ENCODE results near the gene POLD4. TPM values are rescaled to one million over a fixed set of nuclear protein-coding genes. Genes with fewer than 3 reads are reported as not detected.
A peak's percentile ranks its signal among the peaks of the same experiment; 100 is the strongest.
"Not testable (repeated sequence)": the region's sequence is repeated elsewhere in the genome, so short reads cannot be mapped to it uniquely, and the experiment has no call there.

The POLD4 gene
- total RNA-seq: 32.0 to 37.9 TPM (median 32.2 TPM) in 3 replicates

GRCh38 chr11:67353317-67354074 is at the start of gene POLD4:
Gene POLD4 (minus strand): TSS chr11:67353546. CDS start chr11:67353399, 147 bp downstream.
- Mint-ChIP-seq H3K9me3 (no peaks in the 10 kb centered on the region), H3K4me3 (peak within 1 kb of the TSS; percentile 91), H3K27ac (peak within 1 kb of the TSS; percentile 94), H3K27me3 (ENCODE audit: low read depth) (no peaks in the 10 kb centered on the region), H3K36me3 (no peaks in the 10 kb centered on the region), H3K4me1 (peaks cover 41% of the 10 kb centered on the region)
- no peak for TF ChIP-seq CTCF (IDR thresholded peaks at IDR 0.05; ENCODE audit: unreplicated experiment)
- DNase-seq (ENCODE audit: low spot score in 2 of 2, unreplicated experiment in 2 of 2): peak; percentile 95 to 97

GRCh38 chr11:67403085-67403484 is 49.7 kb upstream of the POLD4 start:
- peaks cover 17% of the 10 kb centered on the region for H3K4me1 Mint-ChIP-seq
- H3K36me3 Mint-ChIP-seq; DNase-seq (ENCODE audit: low spot score in 2 of 2, unreplicated experiment in 2 of 2); H3K4me3 Mint-ChIP-seq; H3K9me3 Mint-ChIP-seq; H3K27me3 Mint-ChIP-seq (ENCODE audit: low read depth); H3K27ac Mint-ChIP-seq: not testable (repeated sequence)

- Mint-ChIP-seq H3K27ac (peak overlapping the region; percentile 81), H3K4me3 (peak overlapping the region; percentile 36), H3K4me1 (peaks cover 17% of the 10 kb centered on the region)
- not testable (repeated sequence) for H3K36me3 Mint-ChIP-seq; H3K27me3 Mint-ChIP-seq (ENCODE audit: low read depth); DNase-seq (ENCODE audit: low spot score in 2 of 2, unreplicated experiment in 2 of 2); H3K9me3 Mint-ChIP-seq
Observed at GRCh38 chr11:67402192-67402839, 49.0 kb upstream of the POLD4 start.

- Mint-ChIP-seq H3K4me1 (peaks cover 18% of the 10 kb centered on the region), H3K9me3 (no peaks in the 10 kb centered on the region), H3K27ac (peak within 1 kb of the TSS; percentile 81), H3K27me3 (ENCODE audit: low read depth) (no peaks in the 10 kb centered on the region), H3K4me3 (peak within 1 kb of the TSS; percentile 72), H3K36me3 (peaks cover 2% of the 10 kb centered on the region)
- DNase-seq (ENCODE audit: low spot score in 2 of 2, unreplicated experiment in 2 of 2): peak; percentile 92 to 93
- TF ChIP-seq CTCF (IDR thresholded peaks at IDR 0.05; ENCODE audit: unreplicated experiment): peak; percentile 57
Observed at GRCh38 chr11:67401495-67402191, 48.3 kb upstream of the POLD4 start, which contains the start of gene PPP1CA. Gene PPP1CA (minus strand): TSS chr11:67401858. CDS start chr11:67401782, 76 bp downstream.

- H3K9me3 Mint-ChIP-seq: no peaks in the 10 kb centered on the region
- no peak for DNase-seq (ENCODE audit: low spot score in 2 of 2, unreplicated experiment in 2 of 2)
- H3K4me1 Mint-ChIP-seq: peaks cover 18% of the 10 kb centered on the region
- peaks cover 2% of the 10 kb centered on the region for H3K36me3 Mint-ChIP-seq
- H3K4me3 Mint-ChIP-seq: peak overlapping the region; percentile 72
- H3K27me3 Mint-ChIP-seq (ENCODE audit: low read depth): no peaks in the 10 kb centered on the region
- H3K27ac Mint-ChIP-seq: peak overlapping the region; percentile 16
- TF ChIP-seq CTCF (IDR thresholded peaks at IDR 0.05; ENCODE audit: unreplicated experiment): no peak
Observed at GRCh38 chr11:67400942-67401494, 47.7 kb upstream of the POLD4 start.

- H3K27ac Mint-ChIP-seq: peak overlapping the region; percentile 26
- DNase-seq (ENCODE audit: low spot score in 2 of 2, unreplicated experiment in 2 of 2): no peak
- TF ChIP-seq CTCF (IDR thresholded peaks at IDR 0.05; ENCODE audit: unreplicated experiment): no peak
- H3K9me3 Mint-ChIP-seq: no peaks in the 10 kb centered on the region
- peaks cover 18% of the 10 kb centered on the region for H3K4me1 Mint-ChIP-seq
- peak overlapping the region; percentile 72 for H3K4me3 Mint-ChIP-seq
- H3K36me3 Mint-ChIP-seq: peaks cover 2% of the 10 kb centered on the region
- no peaks in the 10 kb centered on the region for H3K27me3 Mint-ChIP-seq (ENCODE audit: low read depth)
Observed at GRCh38 chr11:67400251-67400941, 47.0 kb upstream of the POLD4 start.

All from mesothelial cell of epicardium (in vitro differentiated cells).